OCI-LY1 (cell line): Measurements from ENCODE around the gene IL1RAPL1.

Experiments
- CTCF ChIP-seq: fragments of 200-600 bp; sonication (generic), shearing (Covaris generic); IDR thresholded peaks from 2 replicates; pipeline ENCODE4 v1.5.1; 2017; ENCODE audit warnings: mild to moderate bottlenecking, antibody characterized with exemption, low read length, moderate library complexity, mixed read lengths
- EZH2 ChIP-seq: fragments of 200-600 bp; sonication (generic), shearing (Covaris generic); IDR thresholded peaks from 2 replicates; pipeline ENCODE4 v1.8.0; 2017; ENCODE audit warnings: borderline replicate concordance, mixed run types, mild to moderate bottlenecking, antibody characterized with exemption, low read length, moderate library complexity, mixed read lengths

DNA sequence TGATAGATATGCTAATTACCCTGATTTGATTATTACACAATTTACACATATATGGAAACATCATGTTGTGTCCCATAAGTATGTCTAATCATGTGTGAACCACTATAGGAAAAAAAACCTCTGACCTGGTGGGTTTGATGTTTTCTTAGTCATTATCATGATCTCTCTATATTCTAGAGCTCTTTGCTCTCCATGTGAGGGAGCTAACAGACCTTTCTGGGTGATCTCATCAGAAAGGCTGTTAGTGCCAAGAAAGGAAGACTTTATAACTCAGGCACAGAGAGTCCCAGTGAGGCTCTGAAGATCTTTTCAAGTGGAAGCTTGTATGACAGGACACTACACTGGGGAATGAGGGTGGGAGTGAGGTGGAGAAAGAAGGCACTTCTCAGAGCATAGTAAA lies 1100.4 kb downstream of the IL1RAPL1 start:
- no peak for TF ChIP-seq CTCF
- TF ChIP-seq EZH2 = no peak
